Epithelial cell of proximal tubule (primary cell): ENCODE measurements around the gene LDB2. TPM values are rescaled to one million over a fixed set of nuclear protein-coding genes. Genes with fewer than 3 reads are reported as not detected.

Experiments
- DNase-seq: peaks from one replicate; pipeline ENCODE4 v3.0.0-alpha.2; 2011; ENCODE audit warnings: low read depth
- H3K4me3 ChIP-seq: 2 replicates; pipeline ENCODE4 v1.5.1; 2011; ENCODE audit warnings: low read depth, mild to moderate bottlenecking, low read length
- total RNA-seq: library from RNA; depleted of rRNA; stranded (reverse); fragments of >200 nt; gene quantifications from 2 replicates; pipeline ENCODE4 v1.2.3, GENCODE V29; 2015
- TF ChIP-seq, protein P1 (sequence below): conservative IDR thresholded peaks from 2 replicates; pipeline ENCODE4 v1.5.1; 2012; ENCODE audit warnings: low read depth, mild to moderate bottlenecking, low read length

Gene LDB2
- total RNA-seq, 1 donor from 2014 or later, result 0.75 TPM

DNA sequence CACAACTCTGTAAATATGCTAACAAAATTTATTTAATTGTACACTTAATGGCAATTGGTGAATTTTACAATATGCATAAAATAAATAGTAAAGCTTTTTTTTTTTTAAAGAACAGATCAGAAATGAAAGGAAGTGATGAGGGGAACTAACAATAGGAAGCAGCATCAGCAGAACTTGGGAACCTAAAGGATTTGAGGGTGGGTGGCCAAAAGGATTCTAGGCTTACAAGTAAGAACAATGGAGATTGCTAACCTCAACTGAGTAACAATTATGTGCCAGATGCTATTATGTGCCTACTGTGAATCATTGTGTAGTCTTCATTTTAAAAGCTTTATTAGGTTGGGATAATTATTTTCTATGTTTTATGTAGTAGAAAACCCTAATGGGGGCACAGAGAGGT is 185.2 kb downstream of the LDB2 start:
- TF ChIP-seq, protein P1, sequence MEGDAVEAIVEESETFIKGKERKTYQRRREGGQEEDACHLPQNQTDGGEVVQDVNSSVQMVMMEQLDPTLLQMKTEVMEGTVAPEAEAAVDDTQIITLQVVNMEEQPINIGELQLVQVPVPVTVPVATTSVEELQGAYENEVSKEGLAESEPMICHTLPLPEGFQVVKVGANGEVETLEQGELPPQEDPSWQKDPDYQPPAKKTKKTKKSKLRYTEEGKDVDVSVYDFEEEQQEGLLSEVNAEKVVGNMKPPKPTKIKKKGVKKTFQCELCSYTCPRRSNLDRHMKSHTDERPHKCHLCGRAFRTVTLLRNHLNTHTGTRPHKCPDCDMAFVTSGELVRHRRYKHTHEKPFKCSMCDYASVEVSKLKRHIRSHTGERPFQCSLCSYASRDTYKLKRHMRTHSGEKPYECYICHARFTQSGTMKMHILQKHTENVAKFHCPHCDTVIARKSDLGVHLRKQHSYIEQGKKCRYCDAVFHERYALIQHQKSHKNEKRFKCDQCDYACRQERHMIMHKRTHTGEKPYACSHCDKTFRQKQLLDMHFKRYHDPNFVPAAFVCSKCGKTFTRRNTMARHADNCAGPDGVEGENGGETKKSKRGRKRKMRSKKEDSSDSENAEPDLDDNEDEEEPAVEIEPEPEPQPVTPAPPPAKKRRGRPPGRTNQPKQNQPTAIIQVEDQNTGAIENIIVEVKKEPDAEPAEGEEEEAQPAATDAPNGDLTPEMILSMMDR, result no peak
- no peak overlapping the region for H3K4me3 ChIP-seq
- no peak for DNase-seq

DNA sequence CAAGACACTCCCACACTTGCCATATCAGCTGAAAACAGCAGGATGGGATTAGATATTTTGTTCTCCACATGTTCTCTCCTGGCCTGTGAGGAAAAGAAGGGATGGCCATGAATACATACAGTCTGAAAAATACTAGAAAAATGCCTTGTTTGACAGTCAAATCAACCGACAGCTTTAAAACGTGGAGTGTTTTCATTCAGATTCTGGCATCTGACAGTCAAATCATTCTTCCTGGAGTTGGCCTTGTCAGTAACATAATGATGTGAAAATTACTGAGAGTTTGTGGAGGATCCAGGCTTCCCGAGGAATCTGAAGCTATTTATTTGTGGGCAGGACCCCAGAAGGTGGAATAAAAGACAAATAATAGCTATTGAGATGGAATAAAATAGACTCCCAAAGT is 188.2 kb downstream of the LDB2 start:
- H3K4me3 ChIP-seq, result no peak overlapping the region
- no peak for DNase-seq
- TF ChIP-seq, protein P1, result no peak

GRCh38 chr4:16707874-16708273 is 190.6 kb downstream of the LDB2 start:
- no peak for DNase-seq

GRCh38 chr4:16706251-16706650 is 192.2 kb downstream of the LDB2 start:
- no peak overlapping the region for H3K4me3 ChIP-seq
- TF ChIP-seq, protein P1, result no peak
- no peak for DNase-seq

More at GRCh38 chr4:16707874-16708273, 190.6 kb downstream of the LDB2 start:
- no peak overlapping the region for H3K4me3 ChIP-seq
- TF ChIP-seq, protein P1, result no peak

DNA sequence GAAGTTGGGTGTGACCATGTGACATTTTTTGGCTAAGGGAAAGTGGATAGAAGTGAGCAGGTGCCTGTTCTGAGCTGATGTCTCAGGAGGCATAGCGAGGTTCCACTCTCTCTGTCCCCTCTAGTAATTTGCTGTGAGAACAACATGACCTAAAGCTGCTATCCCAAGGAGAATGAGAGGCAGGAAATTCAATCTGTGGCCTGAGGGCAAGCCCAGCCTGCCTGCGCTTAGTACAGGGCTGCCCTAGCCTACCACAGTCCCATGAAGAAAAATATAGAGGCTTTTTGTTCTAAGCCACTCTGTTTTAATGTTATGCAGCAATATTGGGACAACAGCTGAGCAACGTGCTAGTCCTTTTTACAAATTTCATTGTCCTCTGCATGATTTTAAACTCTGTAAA is 193.1 kb downstream of the LDB2 start:
- no peak for DNase-seq
- no peak overlapping the region for H3K4me3 ChIP-seq
- TF ChIP-seq, protein P1, result no peak

- H3K4me3 ChIP-seq, result no peak overlapping the region
- TF ChIP-seq, protein P1, result no peak
- no peak for DNase-seq
Measured at GRCh38 chr4:16704489-16704888, 194.0 kb downstream of the LDB2 start.

- TF ChIP-seq, protein P1, result no peak
- no peak overlapping the region for H3K4me3 ChIP-seq
- no peak for DNase-seq
Measured at GRCh38 chr4:16695896-16696295, 202.5 kb downstream of the LDB2 start.
